ENCODE data around the gene QARS1.

- TF ChIP-seq SPI1 (IDR thresholded peaks at IDR 0.05; ENCODE audit: borderline replicate concordance, insufficient read depth, low read depth, low read length) (no peak), POLR2AphosphoS5 (IDR thresholded peaks at IDR 0.05; ENCODE audit: low read length) (no peak), CEBPZ (IDR thresholded peaks at IDR 0.05; ENCODE audit: low read depth, low read length) (no peak), KDM1A (IDR thresholded peaks at IDR 0.05; ENCODE audit: borderline replicate concordance) (no peak), NFIC (IDR thresholded peaks at IDR 0.05; ENCODE audit: low read depth, low read length) (no peak), STAT1 (conservative IDR thresholded peaks at IDR 0.05) (no peak), PML (IDR thresholded peaks at IDR 0.05; ENCODE audit: low read length) (no peak), CEBPB (IDR thresholded peaks at IDR 0.05; ENCODE audit: borderline replicate concordance in 1 of 2, low read depth in 2 of 2, low read length in 2 of 2) (no peak), JUND (IDR thresholded peaks at IDR 0.05; ENCODE audit: low read depth, low read length) (no peak), BHLHE40 (IDR thresholded peaks at IDR 0.05; ENCODE audit: borderline replicate concordance in 1 of 2, low read depth in 2 of 2, low read length in 1 of 2) (no peak), POLR2A (IDR thresholded peaks at IDR 0.05; ENCODE audit: low read depth, low read length) (no peak)
- TF ChIP-seq, protein P1, sequence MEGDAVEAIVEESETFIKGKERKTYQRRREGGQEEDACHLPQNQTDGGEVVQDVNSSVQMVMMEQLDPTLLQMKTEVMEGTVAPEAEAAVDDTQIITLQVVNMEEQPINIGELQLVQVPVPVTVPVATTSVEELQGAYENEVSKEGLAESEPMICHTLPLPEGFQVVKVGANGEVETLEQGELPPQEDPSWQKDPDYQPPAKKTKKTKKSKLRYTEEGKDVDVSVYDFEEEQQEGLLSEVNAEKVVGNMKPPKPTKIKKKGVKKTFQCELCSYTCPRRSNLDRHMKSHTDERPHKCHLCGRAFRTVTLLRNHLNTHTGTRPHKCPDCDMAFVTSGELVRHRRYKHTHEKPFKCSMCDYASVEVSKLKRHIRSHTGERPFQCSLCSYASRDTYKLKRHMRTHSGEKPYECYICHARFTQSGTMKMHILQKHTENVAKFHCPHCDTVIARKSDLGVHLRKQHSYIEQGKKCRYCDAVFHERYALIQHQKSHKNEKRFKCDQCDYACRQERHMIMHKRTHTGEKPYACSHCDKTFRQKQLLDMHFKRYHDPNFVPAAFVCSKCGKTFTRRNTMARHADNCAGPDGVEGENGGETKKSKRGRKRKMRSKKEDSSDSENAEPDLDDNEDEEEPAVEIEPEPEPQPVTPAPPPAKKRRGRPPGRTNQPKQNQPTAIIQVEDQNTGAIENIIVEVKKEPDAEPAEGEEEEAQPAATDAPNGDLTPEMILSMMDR (IDR thresholded peaks at IDR 0.05 in 2 of 3, conservative IDR thresholded peaks at IDR 0.05 in 1 of 3; ENCODE audit: control insufficient read depth in 2 of 3, extremely low read depth in 1 of 3, insufficient read depth in 1 of 3, low read depth in 3 of 3, low read length in 3 of 3), result no peak
Measured at GRCh38 chr3:49153349-49153912, 48.9 kb upstream of the QARS1 start.
